ENCODE data around the gene CCDC85A. TPM values are rescaled to one million over a fixed set of nuclear protein-coding genes. Genes with fewer than 3 reads are reported as not detected.

CCDC85A gene
- total RNA-seq, 2 experiments from 2014 or later, result not detected

GRCh38 chr2:56232912-56233311 lies 49.1 kb downstream of the CCDC85A start:
- Mint-ChIP-seq H3K36me3 (no peaks in the 10 kb centered on the region), H3K4me3 (no peak overlapping the region), H3K9me3 (peaks cover 2% of the 10 kb centered on the region), H3K4me1 (no peaks in the 10 kb centered on the region), H3K27me3 (no peaks in the 10 kb centered on the region), H3K27ac (no peak overlapping the region)
- ATAC-seq (ENCODE audit: low read depth), result no peak
- POLR2A ChIA-PET, result no interaction called here
- no peak for DNase-seq

- DNase-seq (no peak), ATAC-seq (ENCODE audit: low read depth) (no peak)
- Mint-ChIP-seq H3K4me3 (no peak overlapping the region), H3K4me1 (no peaks in the 10 kb centered on the region), H3K36me3 (no peaks in the 10 kb centered on the region), H3K27me3 (no peaks in the 10 kb centered on the region), H3K9me3 (peaks cover 2% of the 10 kb centered on the region), H3K27ac (no peak overlapping the region)
- POLR2A ChIA-PET, result no interaction called here
Observed at GRCh38 chr2:56234241-56234640, 50.5 kb downstream of the CCDC85A start.

GRCh38 chr2:56239030-56239429 lies 55.2 kb downstream of the CCDC85A start:
- H3K4me1 Mint-ChIP-seq, result no peaks in the 10 kb centered on the region

DNA sequence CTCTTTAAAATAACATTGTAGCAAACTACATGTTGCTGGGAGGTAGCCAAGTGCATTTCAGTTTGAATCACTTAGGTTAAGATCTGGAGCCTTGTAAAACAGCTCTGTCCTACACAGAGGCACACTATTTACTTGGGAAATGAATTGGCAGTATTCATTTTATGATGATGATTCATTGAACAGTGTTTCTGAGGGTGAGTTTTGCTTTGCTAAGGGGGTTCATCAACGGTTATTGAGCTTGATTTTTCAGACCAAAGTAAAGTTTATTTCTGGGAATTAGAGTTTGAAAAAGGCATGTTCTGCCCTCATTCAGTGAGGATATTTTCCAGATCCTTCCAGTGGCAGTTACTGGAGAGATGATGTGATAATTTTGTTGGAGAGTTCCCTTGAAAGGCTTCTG lies 55.6 kb downstream of the CCDC85A start:
- Mint-ChIP-seq H3K27me3 (no peaks in the 10 kb centered on the region), H3K4me1 (no peaks in the 10 kb centered on the region), H3K36me3 (no peaks in the 10 kb centered on the region), H3K27ac (no peak overlapping the region), H3K9me3 (peaks cover 2% of the 10 kb centered on the region), H3K4me3 (no peak overlapping the region)
- ATAC-seq (ENCODE audit: low read depth) (no peak), DNase-seq (no peak)
- POLR2A ChIA-PET, result no interaction called here

More at GRCh38 chr2:56239030-56239429, 55.2 kb downstream of the CCDC85A start:
- DNase-seq (no peak), ATAC-seq (ENCODE audit: low read depth) (no peak)
- POLR2A ChIA-PET, result no interaction called here
- H3K27ac Mint-ChIP-seq, result no peak overlapping the region
- H3K36me3 Mint-ChIP-seq, result no peaks in the 10 kb centered on the region
- H3K27me3 Mint-ChIP-seq, result no peaks in the 10 kb centered on the region
- H3K9me3 Mint-ChIP-seq, result peaks cover 2% of the 10 kb centered on the region
- H3K4me3 Mint-ChIP-seq, result no peak overlapping the region

DNA sequence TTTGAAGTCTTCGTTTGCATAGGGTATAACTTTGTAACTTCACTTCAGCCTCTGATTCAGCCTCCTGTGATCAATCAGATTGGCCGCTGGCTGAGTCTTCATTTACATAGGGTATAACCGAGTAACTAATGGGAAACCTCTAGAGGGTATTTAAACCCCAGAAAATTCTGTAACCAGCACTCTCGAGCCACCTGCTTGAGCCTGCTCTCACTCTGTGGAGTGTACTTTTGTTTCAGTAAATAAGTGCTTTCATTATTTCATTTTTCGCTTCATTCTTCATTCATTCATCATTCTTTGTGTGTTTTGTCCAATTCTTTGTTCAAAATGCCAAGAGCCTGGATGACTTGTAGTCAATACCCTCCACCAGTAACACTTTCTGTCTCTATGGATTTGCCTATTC lies 56.4 kb downstream of the CCDC85A start:
- no peak for ATAC-seq (ENCODE audit: low read depth)
- H3K4me1 Mint-ChIP-seq, result no peaks in the 10 kb centered on the region
- H3K4me3 Mint-ChIP-seq, result no peak overlapping the region
- no peak overlapping the region for H3K27ac Mint-ChIP-seq
- H3K36me3 Mint-ChIP-seq, result no peaks in the 10 kb centered on the region
- no peaks in the 10 kb centered on the region for H3K27me3 Mint-ChIP-seq
- no peak for DNase-seq
- POLR2A ChIA-PET, result no interaction called here
- peaks cover 2% of the 10 kb centered on the region for H3K9me3 Mint-ChIP-seq

- ATAC-seq (ENCODE audit: low read depth) (no peak), DNase-seq (no peak)
- no peak overlapping the region for H3K4me3 Mint-ChIP-seq
- H3K9me3 Mint-ChIP-seq, result no peaks in the 10 kb centered on the region
- POLR2A ChIA-PET, result no interaction called here
- H3K4me1 Mint-ChIP-seq, result no peaks in the 10 kb centered on the region
- no peaks in the 10 kb centered on the region for H3K36me3 Mint-ChIP-seq
- H3K27ac Mint-ChIP-seq, result no peak overlapping the region
- H3K27me3 Mint-ChIP-seq, result no peaks in the 10 kb centered on the region
Observed at GRCh38 chr2:56244506-56244905, 60.7 kb downstream of the CCDC85A start.

DNA sequence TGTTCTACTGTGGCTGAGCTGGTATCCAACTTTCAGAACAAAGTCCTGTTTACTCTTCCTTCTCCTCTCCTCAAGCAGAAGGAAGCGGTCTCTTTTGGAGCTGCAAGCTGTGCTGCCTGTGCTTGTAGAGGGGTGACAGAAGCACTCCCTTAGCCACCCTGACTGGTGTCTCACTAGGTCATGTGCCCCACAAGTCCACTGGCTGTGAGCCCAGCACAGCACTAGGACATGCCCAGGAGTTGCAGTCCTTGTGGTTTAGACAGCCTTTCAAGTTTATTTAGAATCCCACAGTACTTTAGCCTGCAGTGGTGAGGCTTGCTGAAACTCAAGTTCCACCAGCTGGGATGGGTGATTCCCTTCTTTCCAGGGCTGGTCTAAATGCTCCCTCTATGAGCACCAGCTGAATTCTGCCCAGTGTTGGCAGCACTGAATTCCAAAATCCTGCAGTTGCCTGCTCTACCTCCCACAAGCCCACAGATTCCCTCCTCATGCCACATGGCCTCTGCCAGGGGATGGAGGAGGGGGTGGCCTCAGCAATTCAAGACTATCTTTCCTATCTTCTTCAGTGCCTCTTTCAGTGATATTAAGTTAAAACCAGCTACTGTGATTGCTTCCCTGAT lies 61.2 kb downstream of the CCDC85A start:
- H3K27me3 Mint-ChIP-seq, result no peaks in the 10 kb centered on the region
- no peaks in the 10 kb centered on the region for H3K9me3 Mint-ChIP-seq
- POLR2A ChIA-PET, result no interaction called here
- H3K36me3 Mint-ChIP-seq, result no peaks in the 10 kb centered on the region
- no peak for DNase-seq
- no peak overlapping the region for H3K27ac Mint-ChIP-seq
- H3K4me3 Mint-ChIP-seq, result no peak overlapping the region
- no peak for ATAC-seq (ENCODE audit: low read depth)
- no peaks in the 10 kb centered on the region for H3K4me1 Mint-ChIP-seq

- Mint-ChIP-seq H3K27me3 (no peaks in the 10 kb centered on the region), H3K36me3 (no peaks in the 10 kb centered on the region), H3K9me3 (no peaks in the 10 kb centered on the region), H3K4me3 (no peak overlapping the region), H3K27ac (no peak overlapping the region), H3K4me1 (no peaks in the 10 kb centered on the region)
- POLR2A ChIA-PET, result no interaction called here
- ATAC-seq (ENCODE audit: low read depth) (no peak), DNase-seq (no peak)
Observed at GRCh38 chr2:56248965-56249742, 65.4 kb downstream of the CCDC85A start.

- Mint-ChIP-seq H3K4me1 (no peaks in the 10 kb centered on the region), H3K27me3 (no peaks in the 10 kb centered on the region), H3K4me3 (no peak overlapping the region), H3K9me3 (no peaks in the 10 kb centered on the region), H3K27ac (no peak overlapping the region), H3K36me3 (no peaks in the 10 kb centered on the region)
- DNase-seq, result no peak
- ATAC-seq (ENCODE audit: low read depth), result no peak
- POLR2A ChIA-PET, result no interaction called here
Observed at GRCh38 chr2:56250153-56250729, 66.5 kb downstream of the CCDC85A start.

DNA sequence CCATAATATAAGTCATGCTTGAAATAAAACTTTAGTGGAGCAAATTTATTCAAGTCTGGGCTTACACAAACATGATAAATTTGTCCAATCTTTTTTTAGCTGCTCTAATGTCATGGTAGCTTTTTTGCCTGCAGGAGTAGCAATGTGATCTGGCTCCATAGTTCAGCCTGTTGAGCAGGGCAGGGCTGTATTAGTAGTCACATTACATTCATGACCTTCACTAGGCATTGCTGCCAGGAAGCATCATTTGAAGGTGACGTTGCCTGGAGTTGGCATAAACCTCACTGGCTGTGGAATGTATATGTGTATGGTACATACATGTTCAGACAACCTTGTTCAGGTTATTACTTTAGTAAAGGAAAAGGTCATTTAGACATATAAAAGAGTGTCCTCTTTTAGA lies 76.6 kb downstream of the CCDC85A start:
- H3K36me3 Mint-ChIP-seq, result no peaks in the 10 kb centered on the region

GRCh38 chr2:56262241-56262640 lies 78.5 kb downstream of the CCDC85A start:
- no peak for DNase-seq
- no peaks in the 10 kb centered on the region for H3K27me3 Mint-ChIP-seq
- no peak overlapping the region for H3K4me3 Mint-ChIP-seq
- no peak for ATAC-seq (ENCODE audit: low read depth)
- H3K27ac Mint-ChIP-seq, result no peak overlapping the region
- no peaks in the 10 kb centered on the region for H3K4me1 Mint-ChIP-seq
- no peaks in the 10 kb centered on the region for H3K36me3 Mint-ChIP-seq
- H3K9me3 Mint-ChIP-seq, result no peaks in the 10 kb centered on the region
- POLR2A ChIA-PET, result no interaction called here

More for the DNA sequence above, 76.6 kb downstream of the CCDC85A start:
- DNase-seq (no peak), ATAC-seq (ENCODE audit: low read depth) (no peak)
- no peak overlapping the region for H3K4me3 Mint-ChIP-seq
- POLR2A ChIA-PET, result no interaction called here
- no peaks in the 10 kb centered on the region for H3K9me3 Mint-ChIP-seq
- H3K27me3 Mint-ChIP-seq, result no peaks in the 10 kb centered on the region
- H3K27ac Mint-ChIP-seq, result no peak overlapping the region
- H3K4me1 Mint-ChIP-seq, result no peaks in the 10 kb centered on the region

- Mint-ChIP-seq H3K4me1 (no peaks in the 10 kb centered on the region), H3K27ac (no peak overlapping the region), H3K9me3 (no peaks in the 10 kb centered on the region), H3K4me3 (no peak overlapping the region), H3K27me3 (no peaks in the 10 kb centered on the region), H3K36me3 (no peaks in the 10 kb centered on the region)
- DNase-seq (no peak), ATAC-seq (ENCODE audit: low read depth) (no peak)
- POLR2A ChIA-PET, result no interaction called here
Observed at GRCh38 chr2:56263876-56264275, 80.1 kb downstream of the CCDC85A start.

- Mint-ChIP-seq H3K9me3 (no peaks in the 10 kb centered on the region), H3K27me3 (no peaks in the 10 kb centered on the region), H3K36me3 (no peaks in the 10 kb centered on the region), H3K4me3 (no peak overlapping the region), H3K27ac (no peak overlapping the region), H3K4me1 (no peaks in the 10 kb centered on the region)
- POLR2A ChIA-PET, result no interaction called here
- no peak for DNase-seq
- no peak for ATAC-seq (ENCODE audit: low read depth)
Observed at GRCh38 chr2:56266761-56267414, 83.1 kb downstream of the CCDC85A start.

DNA sequence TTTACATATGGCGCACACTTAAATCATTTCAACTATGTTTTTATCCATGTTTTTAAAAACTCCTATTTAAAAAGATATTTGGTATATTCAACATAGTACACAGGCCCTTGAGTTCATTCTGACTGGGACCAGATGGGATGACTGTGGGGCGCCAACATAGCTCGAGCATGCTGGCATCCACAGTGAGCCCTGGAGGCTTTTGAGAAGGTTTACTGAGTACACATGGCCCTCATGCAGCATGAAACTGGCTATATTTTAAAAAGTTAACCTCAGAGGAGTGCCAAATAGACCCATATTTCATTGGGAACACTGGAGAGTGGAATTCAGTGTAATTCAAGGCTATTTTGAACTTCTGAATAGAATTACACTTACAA lies 83.6 kb downstream of the CCDC85A start:
- Mint-ChIP-seq H3K9me3 (no peaks in the 10 kb centered on the region), H3K4me1 (no peaks in the 10 kb centered on the region), H3K27me3 (no peaks in the 10 kb centered on the region), H3K4me3 (no peak overlapping the region), H3K27ac (no peak overlapping the region), H3K36me3 (no peaks in the 10 kb centered on the region)
- DNase-seq (no peak), ATAC-seq (ENCODE audit: low read depth) (no peak)
- POLR2A ChIA-PET, result no interaction called here

Data from activated naive CD8-positive, alpha-beta T cell treated with anti-CD3 and anti-CD28 coated beads, Interleukin-2, amount 10 ng/mL, durations not matched to agents 7 days and 5 days (primary cell).